GM06990 (cell line): Measurements from ENCODE around the gene ZBTB20.

ENCODE experiments used
- DNase-seq: peaks from one replicate; pipeline ENCODE4 v3.0.0-alpha.2; 2011; ENCODE audit not compliant: insufficient read length; ENCODE audit errors: extremely low read depth
- H3K27me3 ChIP-seq: replicated peaks from 2 replicates; pipeline ENCODE4 v1.6.0; 2011; ENCODE audit warnings: low read length; ENCODE audit not compliant: control insufficient read depth, insufficient read depth
- H3K36me3 ChIP-seq: 2 replicates; pipeline ENCODE4 v1.5.1; 2011; ENCODE audit warnings: low read length; ENCODE audit not compliant: control insufficient read depth, insufficient read depth
- H3K4me3 ChIP-seq: replicated peaks from 2 replicates; pipeline ENCODE4 v1.5.1; 2011; ENCODE audit warnings: low read depth, mild to moderate bottlenecking, control low read depth, low read length
- TF ChIP-seq, protein P1 (sequence below): IDR thresholded peaks from 2 replicates; pipeline ENCODE4 v1.5.1; 2011; ENCODE audit warnings: low read length, control low read depth, mild to moderate bottlenecking, inconsistent platforms; ENCODE audit not compliant: insufficient read depth, poor library complexity, severe bottlenecking

Gene ZBTB20

DNA sequence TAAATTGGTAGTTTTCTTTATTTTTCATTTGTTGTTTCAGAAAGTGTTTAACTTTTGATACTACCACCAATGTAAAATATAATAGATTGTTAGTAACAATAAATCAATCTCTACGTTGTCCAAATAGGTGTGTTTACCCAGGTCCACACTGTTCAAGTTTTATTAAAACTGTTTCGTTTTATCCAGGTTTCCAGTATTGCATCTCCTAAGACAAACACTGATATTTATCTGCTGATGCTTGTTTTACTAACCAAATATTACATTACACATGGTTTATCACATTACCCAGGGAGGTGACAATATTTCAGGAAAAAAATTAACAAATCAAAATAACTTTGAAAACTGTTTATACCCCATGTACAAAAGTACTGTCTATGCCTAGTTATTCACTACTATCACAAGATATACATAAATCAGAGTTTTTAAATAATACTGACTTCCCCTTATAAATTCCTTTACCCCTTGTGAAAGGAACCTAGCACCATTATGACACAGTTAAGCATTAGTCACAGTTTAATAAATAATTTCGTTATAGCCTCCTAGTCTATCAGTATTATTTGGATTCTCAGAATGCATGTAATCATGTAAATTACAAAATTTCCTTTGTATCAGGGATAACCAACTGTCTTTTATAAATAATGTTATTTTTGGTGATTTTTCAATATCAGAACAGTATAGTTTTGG is 205.3 kb downstream of the ZBTB20 start:
- no peak for DNase-seq
- TF ChIP-seq, protein P1, sequence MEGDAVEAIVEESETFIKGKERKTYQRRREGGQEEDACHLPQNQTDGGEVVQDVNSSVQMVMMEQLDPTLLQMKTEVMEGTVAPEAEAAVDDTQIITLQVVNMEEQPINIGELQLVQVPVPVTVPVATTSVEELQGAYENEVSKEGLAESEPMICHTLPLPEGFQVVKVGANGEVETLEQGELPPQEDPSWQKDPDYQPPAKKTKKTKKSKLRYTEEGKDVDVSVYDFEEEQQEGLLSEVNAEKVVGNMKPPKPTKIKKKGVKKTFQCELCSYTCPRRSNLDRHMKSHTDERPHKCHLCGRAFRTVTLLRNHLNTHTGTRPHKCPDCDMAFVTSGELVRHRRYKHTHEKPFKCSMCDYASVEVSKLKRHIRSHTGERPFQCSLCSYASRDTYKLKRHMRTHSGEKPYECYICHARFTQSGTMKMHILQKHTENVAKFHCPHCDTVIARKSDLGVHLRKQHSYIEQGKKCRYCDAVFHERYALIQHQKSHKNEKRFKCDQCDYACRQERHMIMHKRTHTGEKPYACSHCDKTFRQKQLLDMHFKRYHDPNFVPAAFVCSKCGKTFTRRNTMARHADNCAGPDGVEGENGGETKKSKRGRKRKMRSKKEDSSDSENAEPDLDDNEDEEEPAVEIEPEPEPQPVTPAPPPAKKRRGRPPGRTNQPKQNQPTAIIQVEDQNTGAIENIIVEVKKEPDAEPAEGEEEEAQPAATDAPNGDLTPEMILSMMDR = no peak
- no peaks in the 10 kb centered on the region for H3K36me3 ChIP-seq
- H3K27me3 ChIP-seq = no peaks in the 10 kb centered on the region
- H3K4me3 ChIP-seq = no peak overlapping the region

DNA sequence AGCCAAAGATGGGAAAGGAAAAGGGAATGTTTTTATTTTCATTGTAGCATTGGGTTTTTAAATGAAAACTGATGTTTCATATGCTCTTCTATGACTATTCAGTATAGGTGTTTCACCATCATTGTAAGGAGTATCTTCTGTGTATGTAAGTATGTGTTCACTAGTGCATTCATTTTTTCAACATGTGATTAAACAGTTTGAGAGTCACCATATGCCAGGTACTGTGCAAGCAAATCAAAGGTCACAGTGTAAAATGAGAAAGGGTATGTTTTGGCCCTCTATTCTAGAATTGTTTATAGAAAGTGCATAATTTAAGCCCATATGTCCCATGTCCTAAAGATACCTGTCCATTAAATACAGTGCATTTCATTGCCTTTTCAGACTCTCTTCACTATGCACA is 207.2 kb downstream of the ZBTB20 start:
- H3K4me3 ChIP-seq = no peak overlapping the region
- H3K27me3 ChIP-seq = no peaks in the 10 kb centered on the region
- no peak for DNase-seq
- TF ChIP-seq, protein P1 = no peak
- H3K36me3 ChIP-seq = no peaks in the 10 kb centered on the region

DNA sequence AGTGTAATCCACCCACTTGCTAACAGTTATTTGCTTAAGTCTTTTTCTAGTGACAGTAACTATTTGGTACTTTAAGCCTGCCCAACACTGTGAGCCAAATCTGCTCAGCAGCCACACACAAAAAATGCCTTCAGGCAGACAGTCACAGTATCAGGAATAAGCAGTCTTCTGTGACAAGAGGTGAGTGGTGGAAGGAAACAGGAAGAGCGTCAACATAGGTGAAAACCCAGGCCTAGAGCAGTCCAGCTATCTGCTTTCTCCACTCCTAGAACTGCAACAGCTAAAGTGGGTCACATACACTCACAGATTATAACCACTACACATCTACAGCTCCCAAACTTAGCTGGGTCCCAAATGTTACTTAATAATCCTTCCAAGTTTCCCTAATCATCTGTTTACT is 213.7 kb downstream of the ZBTB20 start:
- Histone ChIP-seq H3K4me3 (no peak overlapping the region), H3K27me3 (no peaks in the 10 kb centered on the region), H3K36me3 (no peaks in the 10 kb centered on the region)
- no peak for DNase-seq
- TF ChIP-seq, protein P1 = no peak

DNA sequence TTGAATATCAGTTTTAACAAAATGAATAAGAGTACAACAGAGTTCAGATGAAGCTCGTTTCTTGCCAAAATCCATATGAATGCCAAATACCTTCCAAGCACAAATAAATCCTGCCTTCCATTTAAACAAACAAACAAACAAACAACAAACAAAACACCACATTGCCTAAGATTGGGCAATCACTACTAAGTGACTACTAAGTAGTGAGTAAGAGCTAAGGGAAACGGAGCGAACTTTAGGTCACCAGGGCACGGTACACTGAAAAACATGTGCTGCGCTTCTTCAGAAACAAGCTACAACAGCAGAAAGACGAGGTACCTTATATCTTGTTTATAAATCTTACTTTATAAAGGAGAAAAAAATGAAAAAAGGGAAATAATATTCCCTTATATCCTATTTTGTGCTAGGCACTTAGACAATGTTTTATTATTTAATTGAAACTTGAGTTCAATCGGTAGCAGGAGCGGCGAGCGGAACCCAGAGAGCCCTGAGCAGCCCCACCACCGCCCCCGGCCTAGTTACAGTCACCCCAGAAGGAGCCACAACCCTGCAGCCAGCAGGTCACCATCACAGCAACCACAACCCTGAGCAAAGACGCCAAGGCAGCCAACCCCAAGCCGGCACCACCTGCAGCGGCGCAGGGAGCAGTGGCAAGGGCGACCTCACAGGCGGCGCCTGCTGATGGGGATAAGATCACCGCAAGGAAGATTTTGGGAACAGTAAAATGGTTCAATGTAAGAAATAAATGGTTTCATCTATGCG is 216.9 kb downstream of the ZBTB20 start:
- Histone ChIP-seq H3K4me3 (no peak overlapping the region), H3K36me3 (no peaks in the 10 kb centered on the region), H3K27me3 (no peaks in the 10 kb centered on the region)
- TF ChIP-seq, protein P1 = no peak
- no peak for DNase-seq

DNA sequence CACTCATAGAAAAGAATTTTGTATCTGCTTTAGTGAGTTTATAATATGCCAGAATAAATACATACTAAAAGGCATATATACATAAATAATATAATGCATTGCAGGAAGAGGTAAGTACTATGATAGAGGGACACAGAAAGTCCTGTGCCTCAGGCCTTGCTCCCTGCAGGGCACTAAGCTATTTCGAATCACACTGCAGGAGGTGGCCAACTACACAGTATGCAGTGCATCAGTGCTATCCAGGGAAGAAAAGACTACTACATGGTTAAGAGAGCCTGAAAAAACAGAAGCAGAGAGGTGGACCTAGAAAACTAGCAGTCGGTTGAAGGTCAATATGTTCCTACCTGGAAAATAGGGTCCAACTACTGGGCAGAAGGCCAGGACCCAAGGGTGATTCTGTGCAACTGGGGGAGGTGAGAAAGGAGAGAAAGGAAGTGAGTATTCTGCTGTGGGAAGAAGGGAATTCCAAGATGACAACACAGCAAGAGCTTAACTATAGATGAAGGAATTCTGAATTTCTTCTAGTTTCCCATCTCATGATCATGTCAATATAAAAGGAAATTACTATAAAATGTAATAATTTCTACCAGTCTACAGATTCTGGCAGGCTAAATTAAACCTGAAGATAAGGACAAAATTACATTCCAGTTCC is 218.0 kb downstream of the ZBTB20 start:
- no peaks in the 10 kb centered on the region for H3K36me3 ChIP-seq
- DNase-seq = no peak
- TF ChIP-seq, protein P1 = no peak
- no peak overlapping the region for H3K4me3 ChIP-seq
- H3K27me3 ChIP-seq = no peaks in the 10 kb centered on the region
